GM10266 (cell line): ENCODE data around the gene KAT6B.

Source experiments
- DNase-seq: peaks from one replicate; pipeline ENCODE4 v3.0.0; 2012; ENCODE audit errors: extremely low spot score
- CTCF ChIP-seq: IDR thresholded peaks from 2 replicates; pipeline ENCODE4 v1.5.1; 2012; ENCODE audit warnings: mild to moderate bottlenecking, low read depth; ENCODE audit not compliant: control insufficient read depth, insufficient read depth; ENCODE audit errors: missing control alignments

The KAT6B gene

GRCh38 chr10:74794531-74794930 is 31.9 kb upstream of the KAT6B start:
- TF ChIP-seq CTCF = no peak
- no peak for DNase-seq

- DNase-seq = no peak
- no peak for TF ChIP-seq CTCF
Measured at GRCh38 chr10:74797550-74797949, 28.9 kb upstream of the KAT6B start.

GRCh38 chr10:74799721-74800221 is 26.6 kb upstream of the KAT6B start:
- DNase-seq = no peak
- no peak for TF ChIP-seq CTCF

GRCh38 chr10:74801447-74801846 is 25.0 kb upstream of the KAT6B start:
- no peak for DNase-seq
- no peak for TF ChIP-seq CTCF

GRCh38 chr10:74808501-74808900 is 17.9 kb upstream of the KAT6B start:
- no peak for TF ChIP-seq CTCF
- no peak for DNase-seq

DNA sequence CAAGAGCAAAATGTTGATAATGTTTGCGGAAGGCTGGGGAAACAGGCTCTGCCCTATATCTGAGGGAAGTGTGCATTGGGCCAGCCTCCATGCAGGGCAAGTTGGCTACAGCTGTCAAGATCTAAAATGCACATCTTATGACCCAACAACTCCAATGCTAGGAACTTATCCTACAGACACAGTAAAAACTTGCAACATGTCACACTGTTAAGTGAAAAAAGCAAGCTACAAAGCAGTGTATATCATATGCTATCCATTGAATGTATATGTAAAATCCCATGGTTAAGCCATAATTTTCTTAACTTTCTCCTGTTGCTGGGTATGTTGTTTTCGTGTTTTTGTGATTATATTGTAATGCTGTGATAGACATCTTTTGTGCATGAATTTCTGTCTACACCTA is 16.3 kb upstream of the KAT6B start:
- no peak for TF ChIP-seq CTCF
- no peak for DNase-seq

DNA sequence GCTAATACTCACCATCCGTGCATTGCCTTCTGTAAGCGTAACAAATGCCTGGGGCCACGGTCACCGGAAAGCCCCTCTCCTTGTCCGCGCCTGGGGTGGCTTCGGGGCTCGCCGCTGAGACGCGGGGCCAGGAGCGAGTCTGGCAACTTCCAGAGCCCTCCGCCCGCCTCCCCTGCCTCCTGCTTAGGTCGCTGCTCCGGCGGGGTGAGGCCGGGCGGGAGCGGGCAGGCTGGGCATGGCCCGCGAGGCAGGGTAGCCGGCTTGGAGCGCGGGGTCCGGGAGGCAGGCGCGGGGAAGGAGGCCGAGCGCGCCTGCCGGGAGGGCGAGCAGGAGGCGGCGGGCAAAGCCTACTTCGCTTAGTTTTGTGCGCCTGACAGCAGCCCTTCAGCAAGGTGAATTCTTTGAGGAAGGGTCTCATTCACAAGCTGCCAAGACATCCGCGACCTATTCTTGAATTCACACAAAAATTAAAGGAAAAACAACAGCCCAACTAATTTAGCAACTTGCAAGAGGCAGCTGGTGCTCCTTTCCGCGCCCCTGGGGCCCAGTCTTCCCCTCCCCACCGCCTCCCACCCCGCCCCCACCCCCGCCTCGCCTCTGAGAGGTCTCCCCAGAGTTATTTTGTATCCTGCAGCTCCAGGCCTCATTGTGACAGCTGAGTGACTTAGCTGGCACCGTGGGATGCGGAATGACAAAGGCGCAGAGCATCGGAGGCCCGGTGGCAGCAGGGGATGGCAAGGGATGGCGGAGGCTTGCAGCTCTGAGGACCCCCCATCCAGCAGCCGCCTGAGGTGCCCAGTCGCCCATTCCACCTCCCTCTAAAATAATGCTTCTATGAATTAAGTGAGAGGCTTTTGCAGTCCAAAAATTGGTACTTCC is 12.8 kb upstream of the KAT6B start:
- no peak for TF ChIP-seq CTCF
- DNase-seq = no peak
